M059J (cell line): ENCODE results near the gene IRF3. TPM values are rescaled to one million over a fixed set of nuclear protein-coding genes. Genes with fewer than 3 reads are reported as not detected.
"Not testable (repeated sequence)": the region's sequence is repeated elsewhere in the genome, so short reads cannot be mapped to it uniquely, and the experiment has no call there.

ENCODE experiments used
- DNase-seq: peaks from one replicate; pipeline ENCODE4 v3.0.0-alpha.2; 2012; ENCODE audit warnings: low read depth
- total RNA-seq: library from RNA; depleted of rRNA; stranded (reverse); fragments of >200 nt; shearing (Covaris generic); gene quantifications from 2 replicates; pipeline ENCODE4 v1.2.3, GENCODE V29; 2014; rRNA removed

Gene IRF3
- total RNA-seq, 1 experiment from 2014 or later, result 186 TPM

DNA sequence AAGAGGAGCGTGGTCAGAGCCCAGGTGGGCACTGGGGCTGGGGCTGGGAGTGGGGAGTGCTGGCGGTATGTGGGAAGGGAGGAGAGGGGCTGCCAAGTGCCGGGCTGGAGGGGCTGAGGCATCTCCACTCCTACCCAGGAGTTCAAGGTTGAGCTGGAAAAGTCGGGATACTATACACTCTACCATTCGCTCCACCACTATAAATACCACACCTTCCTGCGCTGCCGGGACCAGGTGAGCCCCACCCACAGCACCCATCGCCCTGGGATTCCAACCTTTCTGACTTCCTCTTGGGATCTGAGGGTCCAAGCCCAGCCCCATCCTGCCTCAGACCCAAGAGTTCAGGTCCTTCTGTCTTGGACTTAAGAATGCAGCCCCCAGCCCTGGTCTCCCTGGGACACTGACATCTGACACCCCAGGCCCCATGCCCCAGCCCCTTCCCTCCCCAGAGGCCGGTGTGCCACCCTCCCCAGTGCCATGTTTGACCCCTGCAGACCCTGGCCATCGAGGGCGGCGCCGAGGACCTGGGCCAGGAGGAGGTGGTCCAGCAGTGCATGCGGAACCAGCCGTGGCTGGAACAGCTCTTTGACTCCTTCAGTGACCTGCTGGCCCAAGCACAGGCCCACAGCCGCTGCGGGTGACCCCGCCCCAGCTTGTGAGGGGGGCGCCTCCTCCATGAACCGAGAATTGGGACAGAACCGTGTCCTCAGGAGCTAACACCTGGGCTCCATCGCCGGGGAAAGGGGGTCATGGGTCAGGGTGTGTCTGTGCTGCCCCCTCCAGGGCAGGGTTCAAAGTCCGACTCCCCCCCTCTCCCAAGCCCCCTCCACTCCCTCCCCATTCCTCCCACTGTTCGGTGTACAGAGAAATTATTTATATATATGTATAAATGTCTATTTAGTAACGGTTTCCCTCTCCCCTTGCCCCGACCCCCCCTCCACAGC lies 40.4 kb downstream of the IRF3 start:
- DNase-seq, result no peak

DNA sequence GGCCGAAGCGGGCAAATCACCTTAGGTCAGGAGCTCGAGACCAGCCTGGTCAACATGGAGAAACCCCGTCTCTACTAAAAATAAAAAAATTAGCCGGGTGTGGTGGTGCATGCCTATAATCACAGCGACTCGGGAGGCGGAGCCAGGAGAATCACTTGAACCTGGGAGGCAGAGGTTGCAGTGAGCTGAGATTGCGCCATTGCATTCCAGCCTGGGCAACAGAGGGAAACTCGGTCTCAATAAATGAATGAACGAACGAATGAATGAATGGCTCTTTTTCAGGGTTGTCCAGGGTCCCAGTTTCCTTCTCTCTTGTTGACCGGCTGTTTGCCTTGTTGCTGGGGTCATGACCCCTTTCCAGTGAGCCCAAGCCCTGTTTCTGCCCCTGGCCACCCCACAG lies 47.8 kb downstream of the IRF3 start:
- not testable (repeated sequence) for DNase-seq

DNA sequence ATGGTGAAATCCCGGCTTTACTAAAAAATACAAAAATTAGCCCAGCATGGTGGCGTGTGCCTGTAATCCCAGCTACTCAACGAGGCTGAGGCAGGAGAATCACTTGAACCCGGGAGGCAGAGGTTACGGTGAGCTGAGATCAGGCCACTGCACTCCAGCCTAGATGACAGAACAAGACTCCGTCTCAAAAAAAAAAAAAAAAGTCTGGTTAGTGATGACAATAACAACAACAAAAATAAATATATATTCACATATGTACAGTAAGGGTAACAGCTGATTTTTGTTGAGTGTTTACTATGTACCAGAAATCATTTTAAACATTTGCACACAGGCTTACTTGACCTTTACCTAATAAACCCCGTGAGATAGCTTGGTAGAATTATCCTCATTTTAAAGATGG lies 48.7 kb downstream of the IRF3 start:
- DNase-seq, result no peak

DNA sequence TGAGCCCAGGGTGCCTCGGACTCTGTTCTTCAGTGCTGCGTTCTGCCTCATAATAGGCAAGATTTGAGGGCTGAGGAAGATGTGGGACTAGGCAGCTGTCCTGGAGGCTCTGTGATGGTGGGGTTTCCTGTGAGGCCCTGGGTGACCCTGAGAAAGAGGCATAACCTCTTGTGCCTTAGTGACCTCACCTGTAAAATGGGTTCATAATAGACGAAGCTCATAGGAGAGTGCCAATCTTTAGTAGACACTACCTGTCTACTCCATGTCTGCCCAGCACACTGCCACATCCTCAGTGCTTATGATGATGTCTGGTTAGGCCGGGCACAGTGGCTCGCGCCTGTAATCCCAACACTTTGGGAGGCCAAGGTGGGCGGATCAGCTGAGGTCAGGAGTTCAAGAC lies 49.1 kb downstream of the IRF3 start:
- DNase-seq, result no peak

GRCh38 chr19:49615861-49616260 lies 49.8 kb downstream of the IRF3 start:
- no peak for DNase-seq

GRCh38 chr19:49614096-49614833 lies 51.4 kb downstream of the IRF3 start:
- peak; percentile 94 for DNase-seq

DNA sequence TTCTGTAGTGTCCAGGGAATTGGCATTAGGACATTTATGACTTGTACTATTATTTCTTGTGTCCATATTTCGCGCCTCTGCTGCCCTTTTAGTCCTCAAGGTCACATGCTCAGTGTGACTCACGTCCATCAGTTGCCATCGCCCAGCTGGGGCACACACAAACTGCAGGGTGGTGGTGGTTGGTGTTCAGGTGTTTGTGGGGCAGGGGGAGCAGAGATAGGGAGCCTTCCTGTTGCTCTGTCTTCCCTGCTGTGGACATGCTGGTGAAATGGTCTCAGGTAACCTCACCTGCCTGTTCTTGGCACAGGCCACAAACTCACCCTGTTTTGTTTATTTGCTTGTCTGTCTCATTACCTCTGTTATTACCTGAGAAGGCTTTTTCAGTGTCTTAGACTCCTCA lies 52.3 kb downstream of the IRF3 start:
- DNase-seq, result peak; percentile 73

Other genes starting within 250 kb of the IRF3 start
- gene PTH2, start 242.4 kb downstream of the IRF3 start, total RNA-seq, result not detected in 2 replicates
- not detected in 2 replicates for gene GFY, start 240.5 kb downstream of the IRF3 start, total RNA-seq
- gene SLC17A7, start 224.3 kb downstream of the IRF3 start, total RNA-seq, result 0.57 TPM in 1 of 2 replicates, not detected in the other
- gene PIH1D1, start 214.0 kb downstream of the IRF3 start, total RNA-seq, result 92.9 and 115 TPM in 2 replicates
- gene ALDH16A1, start 212.6 kb downstream of the IRF3 start, total RNA-seq, result 12.9 and 27.9 TPM in 2 replicates
- 5.2 and 17.6 TPM in 2 replicates for gene FLT3LG, start 191.6 kb downstream of the IRF3 start, total RNA-seq
- 1,082 and 1,258 TPM in 2 replicates for gene RPL13A, start 178.2 kb downstream of the IRF3 start, total RNA-seq
- 2,832 and 3,734 TPM in 2 replicates for gene RPS11, start 169.4 kb downstream of the IRF3 start, total RNA-seq
- 40.3 and 44.5 TPM in 2 replicates for gene FCGRT, start 153.2 kb downstream of the IRF3 start, total RNA-seq
- gene RCN3, start 137.9 kb downstream of the IRF3 start, total RNA-seq, result 36.5 and 52.5 TPM in 2 replicates
- 122 and 129 TPM in 2 replicates for gene NOSIP, start 85.3 kb downstream of the IRF3 start, total RNA-seq
- gene PRRG2, start 84.5 kb downstream of the IRF3 start, total RNA-seq, result 0.17 TPM in 1 of 2 replicates, not detected in the other
- gene PRR12, start 74.7 kb downstream of the IRF3 start, total RNA-seq, result 1.3 and 4.5 TPM in 2 replicates
- gene RRAS, start 25.7 kb downstream of the IRF3 start, total RNA-seq, result 28.9 and 43.3 TPM in 2 replicates
- gene SCAF1, start 23.6 kb downstream of the IRF3 start, total RNA-seq, result 9.9 and 26.5 TPM in 2 replicates
- gene BCL2L12, start 76 bp upstream of the IRF3 start, total RNA-seq, result 6.3 and 14.1 TPM in 2 replicates
- 208 and 209 TPM in 2 replicates for gene PRMT1, start 11.4 kb upstream of the IRF3 start, total RNA-seq
- gene ADM5, start 23.7 kb upstream of the IRF3 start, total RNA-seq, result 0.20 and 0.34 TPM in 2 replicates
- 21.1 and 26.7 TPM in 2 replicates for gene CPT1C, start 25.3 kb upstream of the IRF3 start, total RNA-seq
- gene TSKS, start 97.4 kb upstream of the IRF3 start, total RNA-seq, result not detected in 2 replicates
- gene AP2A1, start 101.1 kb upstream of the IRF3 start, total RNA-seq, result 74.4 and 113 TPM in 2 replicates
- 23.2 and 28.6 TPM in 2 replicates for gene FUZ, start 147.4 kb upstream of the IRF3 start, total RNA-seq
- 30.2 and 45.6 TPM in 2 replicates for gene MED25, start 152.4 kb upstream of the IRF3 start, total RNA-seq
- 94.0 and 107 TPM in 2 replicates for gene PTOV1, start 185.3 kb upstream of the IRF3 start, total RNA-seq
- 19.1 and 23.9 TPM in 2 replicates for gene PNKP, start 201.7 kb upstream of the IRF3 start, total RNA-seq
- gene AKT1S1, start 211.5 kb upstream of the IRF3 start, total RNA-seq, result 13.6 and 14.8 TPM in 2 replicates
- 8.3 and 12.2 TPM in 2 replicates for gene TBC1D17, start 211.8 kb upstream of the IRF3 start, total RNA-seq
- gene IL4I1, start 231.0 kb upstream of the IRF3 start, total RNA-seq, result 5.9 and 12.5 TPM in 2 replicates